Calu3 (cell line): Measurements from ENCODE around the gene GRB10. TPM values are rescaled to one million over a fixed set of nuclear protein-coding genes. Genes with fewer than 3 reads are reported as not detected.

ENCODE experiments used
- BruUV-seq: library from RNA; stranded (reverse); fragments of 400-500 nt; replicated peaks from 2 replicates; lab custom pipeline; 2021; lab: Mats Ljungman, UMichigan
- CTCF ChIA-PET: fragments of 300-600 bp; sonication (Branson Sonifier 250); formaldehyde crosslinking; loops from one replicate; lab custom pipeline; 2022; ENCODE audit warnings: antibody characterized with exemption; lab: Charles Lee
- DNase-seq: peaks from one replicate; pipeline ENCODE4 v3.0.0; 2022
- H3K27ac Mint-ChIP-seq: one replicate; pipeline ENCODE4 v1.8.0; 2022; ENCODE audit warnings: mixed read lengths; ENCODE audit not compliant: unreplicated experiment
- H3K27me3 Mint-ChIP-seq: one replicate; pipeline ENCODE4 v1.8.0; 2022; ENCODE audit warnings: mixed read lengths; ENCODE audit not compliant: unreplicated experiment
- H3K36me3 Mint-ChIP-seq: one replicate; pipeline ENCODE4 v1.8.0; 2022; ENCODE audit warnings: mild to moderate bottlenecking, moderate library complexity, mixed read lengths; ENCODE audit not compliant: insufficient read depth, unreplicated experiment
- H3K4me1 Mint-ChIP-seq: one replicate; pipeline ENCODE4 v1.8.0; 2022; ENCODE audit warnings: mild to moderate bottlenecking, low read depth, mixed read lengths; ENCODE audit not compliant: unreplicated experiment
- H3K4me3 Mint-ChIP-seq: one replicate; pipeline ENCODE4 v1.8.0; 2022; ENCODE audit warnings: mild to moderate bottlenecking, low read depth, moderate library complexity, mixed read lengths; ENCODE audit not compliant: unreplicated experiment
- H3K9me3 Mint-ChIP-seq: one replicate; pipeline ENCODE4 v1.8.0; 2022; ENCODE audit warnings: low read depth, mixed read lengths; ENCODE audit not compliant: unreplicated experiment
- CTCF ChIP-seq: fragments of 200-600 bp; IDR thresholded peaks from one replicate; pipeline ENCODE4 v1.8.0; 2022; ENCODE audit warnings: antibody characterized with exemption; ENCODE audit not compliant: unreplicated experiment
- intact Hi-C: fragments of 100-400 bp; cut with micrococcal nuclease; formaldehyde crosslinking; loops from one replicate; pipeline ENCODE4 v1.10.0; 2022; ENCODE audit not compliant: unreplicated experiment
- total RNA-seq: library from RNA; stranded (reverse); gene quantifications from 2 replicates; pipeline ENCODE4 v1.2.3, GENCODE V29; 2022

Gene GRB10
- total RNA-seq, 1 experiment from 2014 or later: 90.6 TPM

GRCh38 chr7:50629238-50629901, 153.3 kb downstream of the GRB10 start:
- intact Hi-C loops: no loop called here
- TF ChIP-seq CTCF: no peak
- DNase-seq: no peak
- peaks cover 18% of the 10 kb centered on the region for H3K4me1 Mint-ChIP-seq
- CTCF ChIA-PET: no interaction called here
- H3K27me3 Mint-ChIP-seq: no peaks in the 10 kb centered on the region
- BruUV-seq: no TSS peak
- no peaks in the 10 kb centered on the region for H3K9me3 Mint-ChIP-seq
- H3K4me3 Mint-ChIP-seq: no peak overlapping the region
- no peaks in the 10 kb centered on the region for H3K36me3 Mint-ChIP-seq
- H3K27ac Mint-ChIP-seq: no peak overlapping the region

DNA sequence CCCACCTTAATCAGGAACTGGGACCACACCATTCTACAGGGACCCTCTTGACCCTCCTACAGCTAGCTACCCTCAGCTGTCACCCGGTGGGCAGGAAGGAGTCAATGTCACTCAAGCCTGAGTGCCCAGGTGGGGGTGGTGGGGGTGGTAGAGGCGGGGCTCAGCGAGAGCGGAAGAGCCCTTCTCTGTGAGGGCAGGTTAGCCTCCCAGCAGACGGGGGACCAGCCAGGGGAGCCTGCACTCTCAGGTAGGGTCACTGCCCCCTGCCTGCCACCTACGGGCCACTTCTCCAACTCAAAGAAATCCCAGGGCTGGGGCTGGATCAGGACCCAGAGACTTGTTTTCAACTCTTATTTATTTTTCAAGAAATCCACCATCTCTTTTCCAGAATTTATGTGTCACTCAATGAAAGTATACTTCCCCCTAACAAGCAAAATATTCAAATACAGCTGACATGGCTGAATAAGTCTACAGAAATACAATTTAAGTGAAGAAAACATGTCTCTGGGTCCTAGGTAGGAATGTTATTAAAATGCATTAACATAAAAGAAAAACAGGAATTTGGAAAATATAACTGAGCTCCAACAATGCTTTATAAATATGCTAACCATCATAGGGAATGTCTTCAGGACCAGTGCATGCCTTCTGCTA, 154.1 kb downstream of the GRB10 start:
- H3K4me3 Mint-ChIP-seq: no peak overlapping the region
- CTCF ChIA-PET: no interaction called here
- no peaks in the 10 kb centered on the region for H3K36me3 Mint-ChIP-seq
- intact Hi-C loops: no loop called here
- no peak overlapping the region for H3K27ac Mint-ChIP-seq
- DNase-seq: no peak
- TF ChIP-seq CTCF: no peak
- peaks cover 15% of the 10 kb centered on the region for H3K4me1 Mint-ChIP-seq
- BruUV-seq: no TSS peak
- H3K27me3 Mint-ChIP-seq: no peaks in the 10 kb centered on the region
- no peaks in the 10 kb centered on the region for H3K9me3 Mint-ChIP-seq

GRCh38 chr7:50627824-50628361, 154.8 kb downstream of the GRB10 start:
- Mint-ChIP-seq H3K27ac (no peak overlapping the region), H3K36me3 (no peaks in the 10 kb centered on the region), H3K9me3 (no peaks in the 10 kb centered on the region), H3K4me3 (no peak overlapping the region), H3K4me1 (peaks cover 9% of the 10 kb centered on the region), H3K27me3 (no peaks in the 10 kb centered on the region)
- CTCF ChIA-PET: no interaction called here
- no TSS peak for BruUV-seq
- intact Hi-C loops: no loop called here
- no peak for DNase-seq
- TF ChIP-seq CTCF: no peak

DNA sequence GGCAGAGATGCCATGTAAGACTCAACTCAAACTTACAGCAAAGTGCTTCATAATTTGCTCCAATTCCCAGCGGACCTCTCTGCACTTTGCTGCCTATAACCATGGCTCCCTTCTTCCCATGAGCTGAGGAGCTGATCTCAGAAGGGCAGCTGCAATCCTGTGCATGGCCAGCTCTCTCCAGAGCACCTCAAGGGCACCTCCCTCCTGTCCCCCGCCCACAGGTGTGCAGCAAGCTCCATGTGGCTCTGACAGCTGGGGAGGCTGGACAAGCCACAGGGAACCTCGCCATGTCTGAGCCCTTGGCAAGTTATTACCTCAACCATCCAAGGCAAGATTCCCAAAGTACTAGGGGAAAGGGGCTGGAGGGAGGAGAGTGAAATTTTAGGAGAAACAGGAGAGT, 156.4 kb downstream of the GRB10 start:
- H3K4me3 Mint-ChIP-seq: no peak overlapping the region
- BruUV-seq: no TSS peak
- H3K4me1 Mint-ChIP-seq: no peaks in the 10 kb centered on the region
- intact Hi-C loops: no loop called here
- no peak for TF ChIP-seq CTCF
- CTCF ChIA-PET: interaction anchor here (1.1 kb wide), 1 partner anchor 535 kb away, joined by 3 read pairs; no protein-coding TSS in a partner anchor
- H3K27ac Mint-ChIP-seq: no peak overlapping the region
- H3K9me3 Mint-ChIP-seq: no peaks in the 10 kb centered on the region
- H3K36me3 Mint-ChIP-seq: no peaks in the 10 kb centered on the region
- H3K27me3 Mint-ChIP-seq: no peaks in the 10 kb centered on the region
- DNase-seq: no peak
